Fibroblast of skin of right biceps (primary cell): ENCODE data around the gene HSPBP1.
"Not testable (repeated sequence)": the region's sequence is repeated elsewhere in the genome, so short reads cannot be mapped to it uniquely, and the experiment has no call there.

Experiments
- DNase-seq: peaks from one replicate; pipeline ENCODE4 v3.0.0-alpha.2; 2013

The HSPBP1 gene, protein sequence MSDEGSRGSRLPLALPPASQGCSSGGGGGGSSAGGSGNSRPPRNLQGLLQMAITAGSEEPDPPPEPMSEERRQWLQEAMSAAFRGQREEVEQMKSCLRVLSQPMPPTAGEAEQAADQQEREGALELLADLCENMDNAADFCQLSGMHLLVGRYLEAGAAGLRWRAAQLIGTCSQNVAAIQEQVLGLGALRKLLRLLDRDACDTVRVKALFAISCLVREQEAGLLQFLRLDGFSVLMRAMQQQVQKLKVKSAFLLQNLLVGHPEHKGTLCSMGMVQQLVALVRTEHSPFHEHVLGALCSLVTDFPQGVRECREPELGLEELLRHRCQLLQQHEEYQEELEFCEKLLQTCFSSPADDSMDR

DNA sequence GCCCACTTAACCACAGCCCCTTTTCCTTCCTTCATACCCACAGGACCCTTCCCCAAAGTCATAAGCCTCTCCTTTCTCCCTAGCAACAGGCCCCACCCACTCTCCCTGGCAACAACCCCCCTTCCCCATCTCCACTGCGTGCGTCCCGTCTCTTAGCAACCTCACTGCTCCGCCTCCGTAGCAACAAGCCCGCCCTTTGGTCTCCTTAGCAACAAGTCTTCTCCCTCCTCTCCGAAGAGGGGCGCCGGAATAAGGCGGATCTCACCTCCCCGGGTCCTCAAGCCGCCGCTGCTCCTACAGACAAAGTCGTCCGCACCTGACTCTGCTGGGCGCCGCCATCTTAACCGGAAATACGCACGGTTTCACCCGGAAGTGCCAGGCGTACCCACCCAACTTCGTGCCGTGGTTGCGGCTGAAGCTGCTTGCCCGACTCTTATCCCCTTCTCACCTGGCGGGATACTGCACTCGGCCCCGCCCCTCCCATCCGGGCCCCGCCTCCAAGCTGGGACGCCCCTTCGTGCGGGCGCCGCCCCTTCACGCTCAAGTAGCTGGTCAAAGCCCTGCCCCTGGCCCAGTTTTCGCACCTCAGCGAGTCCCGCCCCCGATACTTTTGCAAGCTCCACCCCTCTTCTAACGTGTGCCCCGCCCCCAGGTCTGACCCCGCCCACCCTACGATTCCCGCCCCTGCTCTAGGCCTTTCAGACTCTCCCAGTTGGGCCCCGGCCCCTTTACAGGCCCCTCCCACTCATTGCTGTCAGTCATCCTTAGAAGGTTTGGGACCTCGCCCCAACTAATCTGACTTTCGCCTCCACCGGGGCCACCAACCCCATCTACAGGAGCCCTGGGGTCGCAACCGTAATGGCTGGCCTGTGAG is at the start of gene HSPBP1:
TSS of gene HSPBP1 (minus strand) at position 341 of the 874 bp plus-strand sequence. CDS start 502 bp downstream, outside the sequence.
- peak; percentile 96 for DNase-seq

DNA sequence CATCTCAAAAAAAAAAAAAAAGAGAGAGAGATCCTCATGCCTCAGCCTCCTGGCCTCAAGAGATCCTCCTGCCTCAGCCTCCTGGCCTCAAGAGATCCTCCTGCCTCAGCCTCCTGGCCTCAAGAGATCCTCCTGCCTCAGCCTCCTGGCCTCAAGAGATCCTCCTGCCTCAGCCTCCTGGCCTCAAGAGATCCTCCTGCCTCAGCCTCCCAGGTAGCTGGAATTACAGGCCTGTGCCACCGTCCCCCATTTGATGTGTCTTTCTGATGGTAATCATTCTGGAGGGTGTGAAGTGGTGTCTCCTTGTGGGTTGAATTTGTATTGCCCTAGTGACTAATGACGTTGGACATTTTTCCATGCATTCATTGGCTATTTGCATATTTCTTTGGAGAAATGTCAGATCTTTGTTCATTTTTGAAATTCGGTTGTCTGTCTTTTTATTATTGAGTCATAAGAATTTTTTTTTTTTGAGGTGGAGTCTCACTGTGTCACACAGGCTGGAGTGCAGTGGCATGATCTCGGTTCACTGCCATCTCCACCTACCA is 48.9 kb upstream of the HSPBP1 start:
- DNase-seq = not testable (repeated sequence)

DNA sequence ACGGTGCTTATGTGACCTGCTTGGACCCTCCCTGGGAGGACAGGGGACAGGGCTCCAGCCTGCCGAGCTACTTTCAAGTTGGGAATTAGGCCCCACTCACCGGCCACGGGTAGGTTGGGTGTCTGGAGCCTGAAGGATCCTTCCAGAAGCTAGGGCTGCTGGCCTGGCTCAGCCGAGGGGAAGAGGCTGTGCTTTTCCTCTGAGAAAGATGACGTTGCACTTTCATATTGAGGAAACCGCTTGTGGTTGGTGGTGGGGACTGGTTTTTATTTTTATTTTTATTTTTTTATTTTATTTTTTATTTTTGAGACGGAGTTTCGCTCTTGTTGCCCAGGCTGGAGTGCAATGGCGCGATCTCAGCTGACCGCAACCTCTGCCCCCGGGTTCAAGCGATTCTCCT is 45.3 kb upstream of the HSPBP1 start, which contains the start of gene TMEM150B:
TSS of gene TMEM150B (minus strand) at position 170 of the 400 bp plus-strand sequence. CDS start 4,305 bp downstream, outside the sequence.
- no peak for DNase-seq

DNA sequence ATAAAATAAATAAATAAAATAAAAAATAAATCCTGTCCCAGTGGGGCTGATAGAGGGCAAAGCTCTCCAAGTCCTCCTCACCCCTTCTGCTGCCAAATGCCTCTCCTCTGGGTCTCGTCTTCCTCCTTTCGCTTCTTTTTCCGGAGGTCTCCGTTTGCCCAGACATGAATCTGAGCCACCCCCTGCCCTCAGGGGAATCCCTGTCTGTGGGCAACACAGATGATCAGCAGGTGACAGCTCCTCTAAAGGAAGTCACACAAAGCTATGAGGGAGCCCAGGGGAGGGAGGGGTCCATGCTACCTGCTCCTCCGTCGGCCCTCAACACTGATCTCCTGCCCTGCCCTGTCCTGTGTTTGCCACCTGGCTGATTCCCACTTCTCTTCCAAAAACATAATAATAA is 44.8 kb upstream of the HSPBP1 start:
- DNase-seq = no peak

DNA sequence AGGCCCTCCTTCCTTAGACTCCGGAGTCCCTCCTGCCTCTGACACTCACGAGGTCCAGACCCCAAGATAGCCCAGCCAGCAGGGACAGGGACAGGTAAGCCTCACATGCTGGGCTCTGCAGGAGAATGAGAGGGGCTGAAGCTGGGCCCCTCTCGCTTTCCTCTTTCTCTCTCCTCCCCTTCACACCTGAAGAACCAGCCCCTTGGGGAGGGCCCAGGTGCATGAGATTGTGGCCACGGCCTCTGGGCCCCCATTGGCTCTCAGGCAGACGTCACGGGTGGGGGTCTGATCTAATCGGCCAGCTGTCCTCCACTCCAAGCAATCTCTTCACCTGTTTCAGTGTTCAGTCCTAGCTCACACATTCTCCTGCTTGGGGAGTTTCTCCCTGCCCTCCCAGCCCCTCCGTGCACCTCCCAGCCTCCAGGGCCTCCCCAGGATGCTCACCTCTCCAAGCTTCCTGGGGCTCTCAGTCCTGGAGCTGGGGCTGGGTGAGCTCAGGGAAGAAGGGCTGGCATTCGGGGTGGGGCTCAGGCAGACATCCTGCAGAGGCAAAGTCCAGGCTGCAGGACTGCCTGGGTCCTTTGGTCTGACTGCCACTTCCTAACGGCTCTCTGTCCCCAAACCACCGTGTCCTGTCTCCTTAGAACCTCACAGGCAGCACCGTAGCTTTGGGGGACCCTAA is 42.4 kb upstream of the HSPBP1 start:
- no peak for DNase-seq

DNA sequence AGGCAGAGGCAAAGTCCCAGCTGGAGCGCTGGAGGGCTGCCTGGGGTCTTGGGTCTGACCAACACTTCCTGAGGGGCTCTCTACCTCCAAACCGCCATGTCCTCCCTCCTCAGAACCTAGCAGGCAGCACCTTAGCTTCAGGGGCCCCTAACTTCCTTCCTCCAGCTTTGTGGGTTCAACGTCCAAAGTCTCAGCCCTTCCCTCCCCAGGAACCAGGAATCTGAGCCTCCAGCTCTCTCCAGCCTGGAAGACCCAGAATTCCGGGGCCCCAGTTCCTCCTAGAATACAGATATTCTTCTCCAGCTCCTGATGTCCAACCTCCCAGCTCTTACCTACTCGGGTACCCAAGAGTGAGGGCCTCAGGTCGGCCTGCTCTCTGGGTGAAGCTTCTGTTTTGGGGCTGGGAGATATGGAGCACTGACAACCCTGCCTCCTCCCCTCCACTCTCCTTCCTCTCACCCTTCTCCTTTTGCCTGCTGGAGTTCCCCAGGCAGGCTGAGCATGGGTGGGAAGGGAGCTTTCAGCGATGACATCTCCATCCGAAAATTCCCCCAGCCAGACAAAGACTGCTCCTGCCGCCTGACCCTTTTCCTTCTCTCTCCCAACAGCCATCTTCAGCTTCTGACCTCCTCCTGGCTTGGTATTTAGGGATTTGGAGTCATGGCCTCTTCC is 41.7 kb upstream of the HSPBP1 start:
- DNase-seq = no peak

DNA sequence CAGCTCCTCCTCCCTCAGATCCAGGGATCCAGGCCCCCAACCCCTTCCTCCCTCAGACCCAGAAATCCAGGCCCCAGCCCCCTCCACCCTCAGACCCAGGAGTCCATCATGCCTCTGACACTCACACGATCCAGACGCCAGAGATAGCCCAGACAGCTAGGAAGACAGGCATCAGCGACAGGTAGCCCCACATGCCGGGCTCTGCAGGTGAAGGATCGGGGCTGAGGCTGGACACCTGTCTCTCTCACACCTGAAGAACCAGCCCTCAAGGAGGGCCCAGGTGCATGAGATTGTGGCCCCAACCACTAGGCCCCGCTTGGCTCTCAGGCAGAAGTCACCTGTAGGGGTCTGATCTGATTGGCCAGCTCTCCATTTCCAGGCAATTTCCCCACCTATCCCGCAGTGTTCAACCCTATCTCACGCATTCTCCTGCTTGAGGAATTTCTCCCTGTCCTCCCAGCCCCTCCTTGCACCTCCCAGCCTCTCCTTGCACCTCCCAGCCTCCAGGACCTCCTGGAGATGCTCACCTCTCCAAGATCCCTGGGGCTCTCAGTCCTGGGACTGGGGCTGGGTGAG is 41.0 kb upstream of the HSPBP1 start:
- no peak for DNase-seq

DNA sequence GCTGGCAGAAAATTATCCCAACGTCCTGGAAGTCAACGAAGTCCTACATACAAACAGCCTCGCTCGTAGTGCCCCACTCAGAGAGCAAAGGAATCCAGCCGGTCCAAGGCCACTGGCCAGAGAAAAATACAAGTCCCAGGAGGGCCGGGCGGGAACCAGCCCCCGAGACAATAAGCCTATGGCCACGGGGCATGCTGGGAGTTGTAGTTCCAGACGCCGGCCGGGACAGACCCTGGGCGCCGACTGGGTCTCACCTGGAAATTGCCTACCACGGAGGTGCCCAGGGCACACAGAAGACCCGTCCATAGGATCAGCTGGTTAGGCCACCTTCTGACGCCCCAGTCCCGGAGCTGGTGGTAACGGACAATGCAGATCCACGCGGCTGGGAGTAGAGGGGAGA is 39.9 kb upstream of the HSPBP1 start:
- peak; percentile 33 for DNase-seq

DNA sequence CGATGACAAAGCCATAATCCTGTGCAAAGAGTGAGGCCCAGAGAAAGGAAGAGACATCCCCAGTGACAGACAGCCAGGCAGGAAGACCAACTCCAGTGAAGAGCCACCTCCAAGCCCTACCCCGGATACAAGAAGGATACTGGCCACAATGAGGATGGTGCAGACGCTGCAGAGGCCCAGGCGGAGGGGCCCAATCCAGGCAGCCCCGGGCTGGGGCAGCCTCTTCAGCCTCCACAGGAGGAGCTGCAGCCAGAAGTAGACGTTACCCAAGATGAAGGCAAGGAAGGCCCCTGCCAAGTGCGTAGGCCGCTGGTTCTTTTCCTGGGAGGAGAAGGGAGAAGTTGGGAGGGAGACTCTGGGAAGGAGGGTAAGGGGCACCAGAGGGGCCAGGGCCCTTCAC is 36.7 kb upstream of the HSPBP1 start:
- no peak for DNase-seq

DNA sequence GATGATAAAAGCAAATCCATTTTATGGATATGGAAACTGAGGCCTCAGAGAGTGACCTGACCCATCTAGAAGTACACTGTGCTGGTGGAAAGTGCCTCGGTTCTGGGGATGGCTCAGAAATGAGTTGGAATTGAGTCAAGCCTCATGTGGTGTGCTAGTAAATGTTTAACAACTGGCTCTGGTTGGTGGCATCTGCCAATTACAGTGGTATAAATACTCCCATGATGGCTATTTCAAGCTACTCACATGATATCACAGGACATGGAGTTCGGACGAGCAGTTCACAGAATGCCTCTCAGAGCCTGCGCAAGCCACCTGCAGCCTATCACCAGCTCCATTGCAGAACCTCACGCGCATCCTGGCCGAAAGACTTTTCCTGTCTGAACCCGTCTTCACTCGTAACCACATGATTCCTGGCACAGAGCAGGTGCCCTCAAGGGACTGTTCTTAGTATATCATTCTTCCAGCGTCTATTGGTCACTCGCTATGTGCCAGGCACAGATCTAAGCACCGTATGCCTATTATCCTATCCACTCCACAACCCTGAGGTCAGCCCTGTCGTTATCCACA is 36.1 kb upstream of the HSPBP1 start:
- DNase-seq = no peak

DNA sequence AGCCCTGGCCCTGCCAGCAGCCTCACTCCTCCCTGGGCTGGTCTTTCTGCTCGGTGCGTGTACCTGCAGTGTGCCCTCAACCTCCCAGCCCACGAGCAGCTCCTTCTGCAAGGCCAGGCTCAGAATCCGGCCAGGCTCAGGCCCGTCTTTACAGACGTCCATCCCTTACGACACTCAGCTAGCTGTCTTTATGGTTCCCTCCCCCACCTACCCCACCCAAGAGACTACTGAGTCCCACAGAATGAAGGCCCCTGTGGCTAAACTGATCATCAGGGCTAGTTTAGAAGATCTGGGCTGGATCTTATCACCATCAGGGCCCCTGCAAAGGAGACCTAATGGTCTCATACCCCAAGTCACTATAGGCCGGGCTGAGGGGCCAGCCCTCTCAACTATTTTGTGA is 34.5 kb upstream of the HSPBP1 start:
- DNase-seq = no peak

DNA sequence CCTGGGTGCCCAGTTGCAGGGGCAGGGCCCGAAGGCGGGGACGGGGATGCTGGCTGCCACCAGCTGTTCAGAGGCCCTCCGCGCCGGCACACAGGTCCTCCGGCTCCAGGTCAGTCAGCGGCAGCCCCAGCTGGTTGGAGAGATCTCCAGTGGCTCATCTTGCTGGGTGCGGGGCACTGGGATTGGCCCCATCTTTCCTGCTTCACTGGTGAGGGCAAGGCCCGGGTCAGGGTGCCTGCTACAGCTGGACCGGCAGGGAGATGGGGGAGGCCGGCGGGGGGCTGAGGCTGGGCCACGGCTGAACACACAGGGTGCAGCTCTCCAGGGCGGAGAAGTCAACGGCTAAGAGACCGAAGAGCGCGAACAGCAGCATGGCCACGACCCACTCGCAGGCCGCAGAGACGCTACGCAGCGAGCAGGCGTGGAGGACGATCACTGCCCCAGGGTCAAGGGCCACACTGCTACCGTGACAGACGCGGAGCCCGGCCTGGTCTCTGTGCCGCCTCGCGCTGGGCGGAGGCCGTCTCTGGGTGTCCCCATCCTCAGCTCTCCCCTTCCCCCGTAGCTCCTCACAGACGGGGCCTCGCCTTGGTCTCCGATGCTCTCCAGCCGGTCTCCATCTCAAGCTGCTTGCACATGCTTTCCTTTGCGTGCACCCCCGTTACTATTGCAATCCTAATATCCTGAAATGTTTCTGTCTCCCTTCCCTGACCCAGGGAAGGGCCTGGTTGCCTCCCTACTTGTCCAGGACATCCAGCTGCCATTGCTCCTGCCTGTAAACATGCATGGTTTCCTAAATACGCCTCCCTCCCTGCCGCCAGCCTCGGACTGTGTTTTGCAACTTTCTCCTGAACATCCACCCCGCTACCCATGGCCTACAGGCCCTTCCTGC is 33.0 kb upstream of the HSPBP1 start:
- DNase-seq = no peak

DNA sequence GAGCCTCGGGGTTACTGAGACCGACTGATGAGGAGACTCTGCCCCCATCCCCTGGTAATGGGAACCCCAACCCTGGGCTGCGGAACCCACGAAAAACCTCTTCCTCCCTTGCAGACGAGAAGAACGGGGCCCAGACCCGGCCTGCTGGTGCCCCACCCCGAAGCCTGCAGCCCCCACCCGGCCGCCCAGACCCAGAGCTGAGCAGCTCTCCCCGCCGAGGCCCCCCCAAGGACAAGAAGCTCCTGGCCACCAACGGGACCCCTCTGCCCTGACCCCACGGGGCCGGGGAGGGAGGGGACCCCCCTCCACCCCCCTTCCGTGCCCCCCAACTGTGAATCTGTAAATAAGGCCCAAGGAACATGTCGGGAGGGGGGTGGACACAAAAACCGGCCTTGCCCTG is 31.9 kb upstream of the HSPBP1 start:
- DNase-seq = no peak

DNA sequence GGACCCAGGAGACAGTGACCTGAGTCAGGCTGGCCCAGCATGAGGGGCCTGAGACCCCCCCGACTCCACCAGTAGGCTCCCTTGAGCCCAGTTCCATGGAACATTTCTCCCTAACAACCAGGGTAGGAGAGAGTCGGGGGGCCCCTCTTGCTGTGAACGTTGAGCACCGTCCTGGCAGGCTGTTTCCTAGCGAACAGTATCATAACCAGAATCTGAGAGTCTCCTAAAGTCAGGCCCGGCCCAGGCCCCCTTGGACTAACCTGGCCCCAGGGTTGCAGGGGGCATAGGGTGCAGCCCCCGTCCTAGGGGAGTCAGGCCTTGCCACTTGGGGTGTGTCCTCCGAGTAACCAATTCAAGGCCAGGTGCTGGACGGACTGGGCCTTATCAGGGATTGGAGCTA is 31.5 kb upstream of the HSPBP1 start:
- DNase-seq = no peak

DNA sequence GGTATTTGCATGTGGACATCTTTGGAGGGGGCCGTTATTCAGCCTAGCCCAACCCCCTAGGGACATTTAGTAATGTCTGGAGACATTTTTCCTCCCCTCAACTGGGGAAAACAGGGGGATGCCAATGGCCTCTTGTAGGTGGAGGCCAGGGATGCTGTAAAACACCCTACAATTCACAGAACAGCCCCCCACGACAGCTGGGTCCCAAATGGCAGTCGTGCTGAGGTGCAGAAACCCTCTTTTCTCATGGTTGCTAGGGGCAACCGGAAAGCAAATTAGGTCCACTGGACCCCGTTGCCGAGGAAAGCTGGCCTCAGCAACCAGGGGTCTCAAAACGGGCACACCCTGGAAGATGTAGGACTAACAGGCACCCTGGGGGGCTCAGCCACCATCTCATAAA is 30.6 kb upstream of the HSPBP1 start:
- DNase-seq = no peak

DNA sequence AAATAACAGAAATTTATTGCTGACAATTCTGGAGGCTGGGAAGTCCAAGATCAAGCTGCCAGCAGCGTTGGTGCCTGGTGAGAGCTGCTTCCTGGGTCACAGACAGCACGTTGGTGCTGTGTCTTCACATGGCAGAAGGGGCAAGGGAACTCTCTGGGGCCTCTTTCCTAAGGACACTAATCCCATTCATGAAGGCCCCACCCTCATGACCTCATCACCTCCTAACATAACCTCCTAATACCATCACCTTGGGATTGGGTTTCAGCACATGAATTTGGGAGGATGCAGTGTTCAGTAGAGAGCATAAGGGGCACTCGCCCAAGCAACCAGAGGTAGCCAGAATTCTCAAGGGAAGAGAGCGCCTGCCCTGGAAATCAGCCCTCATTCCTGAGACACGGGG is 29.5 kb upstream of the HSPBP1 start:
- no peak for DNase-seq

DNA sequence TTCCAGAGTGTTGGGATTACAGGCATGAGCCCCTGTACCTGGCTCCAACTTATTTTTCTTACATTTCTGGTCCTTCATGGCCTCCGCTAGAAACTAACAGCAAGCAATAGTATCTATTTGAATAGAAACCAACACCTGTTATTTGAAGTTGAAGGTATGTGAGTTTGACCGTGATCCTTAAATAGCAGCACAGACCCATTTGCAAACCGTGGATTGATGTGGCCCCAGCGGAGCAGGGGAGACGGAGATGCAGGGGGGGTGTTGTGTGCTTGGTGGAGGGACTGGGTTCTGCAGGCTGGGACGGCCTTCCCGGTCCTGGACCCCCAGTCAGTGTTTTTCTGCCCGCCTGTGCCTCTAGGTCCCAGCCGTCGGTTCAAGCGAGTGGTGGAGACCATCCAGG is 28.4 kb upstream of the HSPBP1 start:
- no peak for DNase-seq

DNA sequence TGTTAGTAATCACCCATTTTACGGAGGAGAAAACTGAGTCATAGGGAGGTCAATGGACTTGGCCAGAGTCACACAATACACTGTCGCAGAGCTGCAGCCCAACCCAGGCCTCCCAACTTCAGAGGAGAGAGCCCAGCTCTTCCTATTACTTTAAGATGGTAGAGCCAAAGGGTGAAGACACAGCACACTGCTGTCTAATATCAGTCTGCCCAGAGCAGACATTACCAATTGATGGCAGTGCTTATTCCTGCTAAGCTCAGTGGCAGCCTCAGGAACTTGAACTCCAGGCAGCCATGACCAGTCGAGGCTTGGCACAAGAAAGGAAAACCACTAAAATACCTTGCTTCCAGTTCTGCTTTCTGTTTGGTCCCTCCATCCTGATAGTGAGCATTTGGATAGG is 26.8 kb upstream of the HSPBP1 start:
- no peak for DNase-seq

DNA sequence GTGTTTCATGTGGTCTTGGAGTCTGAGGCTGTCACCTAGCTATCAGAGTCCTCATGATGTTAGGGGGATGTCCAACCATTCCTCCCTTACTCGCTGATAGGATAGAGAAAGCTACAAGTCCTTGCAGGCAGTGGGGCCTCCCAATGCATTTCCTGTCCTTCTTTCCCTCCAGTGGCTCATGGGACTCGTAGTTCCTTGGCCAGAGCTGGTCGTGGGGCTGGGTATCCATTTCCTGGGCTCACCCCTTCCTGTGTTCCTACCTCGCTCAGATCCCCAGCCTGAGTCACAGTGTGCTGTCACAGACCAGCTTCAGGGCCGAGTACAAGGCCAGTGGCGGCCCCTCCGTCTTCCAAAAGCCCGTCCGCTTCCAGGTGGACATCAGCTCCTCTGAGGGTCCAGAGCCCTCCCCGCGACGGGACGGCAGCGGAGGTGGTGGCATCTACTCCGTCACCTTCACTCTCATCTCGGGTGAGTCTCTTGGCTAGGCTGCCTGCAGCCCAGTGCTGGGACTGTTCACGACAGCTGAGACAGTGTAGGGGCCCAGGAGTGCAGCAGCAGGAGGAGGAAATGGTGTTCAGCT is 26.2 kb upstream of the HSPBP1 start:
- DNase-seq = no peak

DNA sequence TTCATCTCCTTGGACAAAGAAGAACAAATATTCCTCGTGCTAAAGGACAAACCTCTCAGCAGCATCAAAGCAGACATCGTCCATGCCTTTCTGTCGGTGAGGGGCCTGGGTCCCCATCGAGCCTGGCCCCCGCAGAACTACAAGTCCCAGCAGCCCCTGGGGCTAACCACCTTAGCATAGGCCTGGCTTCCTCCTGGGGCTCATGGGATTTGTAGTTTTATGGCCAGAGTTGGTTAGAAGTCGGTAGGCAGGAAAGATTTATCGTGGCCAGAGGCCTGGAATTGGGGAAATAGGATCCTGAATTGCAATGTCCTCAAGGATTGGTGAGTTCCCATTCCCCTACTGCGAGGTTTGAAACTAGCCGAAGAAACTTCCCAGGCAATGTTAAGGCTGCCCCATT is 25.6 kb upstream of the HSPBP1 start:
- peak; percentile 20 for DNase-seq
